ENCODE data around the gene WIPF1. TPM values are rescaled to one million over a fixed set of nuclear protein-coding genes. Genes with fewer than 3 reads are reported as not detected.

Gene WIPF1
- 10 to 100 TPM; 33.0 to 41.7 (median 38.5) TPM for total RNA-seq (2021; fragmentation: NEBNext Ultra II Directional; extraction: Animal tissue kit (Norgen Biotek cat#: 25700))
- long read RNA-seq, partial matches to known transcripts, result 2 of 12 reads
- long read RNA-seq, other reads (novel, unspliced or antisense), result 6 of 12 reads

GRCh38 chr2:174597345-174598047 lies at the start of gene WIPF1:
WIPF1 (minus strand) TSS chr2:174597804; CDS start chr2:174585573, 12,231 bp downstream.
- H3K4me1 Mint-ChIP-seq (ENCODE audit: low read depth), result peaks cover 63% of the 10 kb centered on the region
- no peak for TF ChIP-seq CTCF (IDR thresholded peaks at IDR 0.05)
- peaks cover 9% of the 10 kb centered on the region for H3K36me3 Mint-ChIP-seq (ENCODE audit: low read depth)
- peak; percentile 65 for DNase-seq
- peak within 1 kb of the TSS; percentile 98 for H3K27ac Mint-ChIP-seq
- no peaks in the 10 kb centered on the region for H3K9me3 Mint-ChIP-seq
- H3K4me3 Mint-ChIP-seq, result peak within 1 kb of the TSS; percentile 68
- peaks cover 2% of the 10 kb centered on the region for H3K27me3 Mint-ChIP-seq (ENCODE audit: insufficient read depth)

- no peaks in the 10 kb centered on the region for H3K27me3 Mint-ChIP-seq (ENCODE audit: insufficient read depth)
Measured at GRCh38 chr2:174645296-174645695, 47.7 kb upstream of the WIPF1 start.

GRCh38 chr2:174644406-174644805 lies 46.8 kb upstream of the WIPF1 start:
- 0 out of 2 replicates have a peak, but pooled peaks cover 5% of the 10 kb centered on the region for H3K4me1 Mint-ChIP-seq (ENCODE audit: low read depth)
- DNase-seq, result no peak
- peaks cover 6% of the 10 kb centered on the region; the same call in 1 of the 2 replicates for H3K36me3 Mint-ChIP-seq (ENCODE audit: low read depth)
- no peaks in the 10 kb centered on the region for H3K27me3 Mint-ChIP-seq (ENCODE audit: insufficient read depth)
- no peak overlapping the region for H3K27ac Mint-ChIP-seq
- H3K4me3 Mint-ChIP-seq, result no peak overlapping the region
- no peaks in the 10 kb centered on the region for H3K9me3 Mint-ChIP-seq
- TF ChIP-seq CTCF (IDR thresholded peaks at IDR 0.05), result no peak

More at GRCh38 chr2:174645296-174645695, 47.7 kb upstream of the WIPF1 start:
- Mint-ChIP-seq H3K9me3 (peaks cover 4% of the 10 kb centered on the region; the same call in 1 of the 2 replicates), H3K4me1 (ENCODE audit: low read depth) (0 out of 2 replicates have a peak, but pooled peaks cover 5% of the 10 kb centered on the region), H3K4me3 (no peak overlapping the region), H3K27ac (no peak overlapping the region), H3K36me3 (ENCODE audit: low read depth) (peaks cover 15% of the 10 kb centered on the region)
- DNase-seq, result no peak
- TF ChIP-seq CTCF (IDR thresholded peaks at IDR 0.05), result no peak

- Mint-ChIP-seq H3K4me1 (ENCODE audit: low read depth) (0 out of 2 replicates have a peak, but pooled peaks cover 5% of the 10 kb centered on the region), H3K27ac (no peak overlapping the region), H3K36me3 (ENCODE audit: low read depth) (peaks cover 5% of the 10 kb centered on the region; the same call in 1 of the 2 replicates), H3K4me3 (no peak overlapping the region), H3K27me3 (ENCODE audit: insufficient read depth) (no peaks in the 10 kb centered on the region), H3K9me3 (no peaks in the 10 kb centered on the region)
- DNase-seq, result no peak
- TF ChIP-seq CTCF (IDR thresholded peaks at IDR 0.05), result no peak
Measured at GRCh38 chr2:174643356-174643755, 45.8 kb upstream of the WIPF1 start.

- Mint-ChIP-seq H3K27me3 (ENCODE audit: insufficient read depth) (no peaks in the 10 kb centered on the region), H3K27ac (no peak overlapping the region), H3K4me1 (ENCODE audit: low read depth) (peaks cover 16% of the 10 kb centered on the region), H3K9me3 (no peaks in the 10 kb centered on the region), H3K4me3 (no peak overlapping the region), H3K36me3 (ENCODE audit: low read depth) (peaks cover 5% of the 10 kb centered on the region; the same call in 1 of the 2 replicates)
- DNase-seq, result no peak
- no peak for TF ChIP-seq CTCF (IDR thresholded peaks at IDR 0.05)
Measured at GRCh38 chr2:174641168-174641567, 43.6 kb upstream of the WIPF1 start.
